Measurements from ENCODE around the gene FTO. TPM values are rescaled to one million over a fixed set of nuclear protein-coding genes. Genes with fewer than 3 reads are reported as not detected.

The FTO gene
- total and polyA plus RNA-seq, 2 of the 13 experiments (the other 11 are each of a cell fraction or from before 2014, with no cell fraction given), result 41.6 to 55.8 TPM

GRCh38 chr16:54158986-54159385, 455.0 kb downstream of the FTO start (continued):
- TF ChIP-seq ZNF407 (CRISPR knock-in tag; IDR thresholded peaks at IDR 0.05; ENCODE audit: not compliant biosample characterization) (peak; percentile 52), ZNF687 (CRISPR knock-in tag; IDR thresholded peaks at IDR 0.05) (peak; percentile 68), ZBTB33 (CRISPR knock-in tag; IDR thresholded peaks at IDR 0.05) (no peak), KLF11 (CRISPR knock-in tag; IDR thresholded peaks at IDR 0.05) (no peak), ZBTB7B (CRISPR knock-in tag; IDR thresholded peaks at IDR 0.05) (0 out of 2 replicates have a peak, but pooled peaks have one; percentile 29), ZMYM4 (CRISPR knock-in tag; IDR thresholded peaks at IDR 0.05) (0 out of 2 replicates have a peak, but pooled peaks have one; percentile 34), ZFP41 (CRISPR knock-in tag; IDR thresholded peaks at IDR 0.05; ENCODE audit: borderline replicate concordance) (0 out of 2 replicates have a peak, but pooled peaks have one; percentile 45), NFYB (CRISPR knock-in tag; IDR thresholded peaks at IDR 0.05) (no peak), ZNF883 (CRISPR knock-in tag; IDR thresholded peaks at IDR 0.05; ENCODE audit: not compliant biosample characterization) (peak; percentile 44), RFX1 (IDR thresholded peaks at IDR 0.05) (no peak), EED (CRISPR knock-in tag; IDR thresholded peaks at IDR 0.05) (peak; percentile 50; the same call in 1 of the 2 replicates), ZNF546 (CRISPR knock-in tag; conservative IDR thresholded peaks at IDR 0.05) (no peak), NR0B2 (CRISPR knock-in tag; IDR thresholded peaks at IDR 0.05) (peak; percentile 57; the same call in 1 of the 2 replicates), ZBTB1 (CRISPR knock-in tag; IDR thresholded peaks at IDR 0.05; ENCODE audit: borderline replicate concordance) (no peak), HHEX (CRISPR knock-in tag; IDR thresholded peaks at IDR 0.05) (no peak), ZNF160 (CRISPR knock-in tag; IDR thresholded peaks at IDR 0.05) (no peak)
